HG03060 (cell line): ENCODE results near the gene TMEM30A.

Source experiments
- ATAC-seq: cut with Tn5 transposase; IDR thresholded peaks from one replicate; pipeline ENCODE4 v1.9.1; 2021; ENCODE audit warnings: low read depth, moderate number of reproducible peaks; ENCODE audit not compliant: unreplicated experiment

TMEM30A gene

DNA sequence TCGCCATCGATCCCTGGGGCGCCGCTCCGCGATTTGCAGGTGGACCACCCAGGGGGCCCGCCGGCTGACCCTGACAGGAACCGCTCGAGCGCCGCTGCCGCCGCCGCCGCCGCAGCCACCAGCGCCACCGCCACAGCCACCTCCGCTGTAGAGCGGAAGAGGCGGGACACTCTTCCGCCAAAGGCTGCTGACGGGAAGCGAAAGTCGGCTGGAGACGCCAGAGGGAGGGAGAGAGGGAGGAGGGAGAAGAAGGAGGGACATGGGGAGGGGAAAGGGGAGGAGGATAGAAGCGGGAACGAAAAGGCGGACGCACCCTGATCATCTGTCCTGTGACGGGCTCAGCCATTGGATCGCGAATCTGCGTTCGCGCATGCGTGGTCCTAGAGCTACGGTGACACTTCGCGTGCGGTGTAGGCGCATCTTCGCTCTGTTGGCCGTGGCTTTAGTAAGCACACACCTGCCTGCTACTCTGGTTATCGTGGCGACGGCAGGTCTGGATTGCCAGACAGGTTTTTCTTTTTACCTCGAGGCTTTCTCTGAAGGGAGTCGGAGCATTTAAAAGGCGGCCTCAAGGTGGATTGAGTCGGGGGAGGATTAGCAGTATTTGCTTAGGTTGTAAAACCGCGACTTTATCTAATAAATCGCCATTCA lies at the start of gene TMEM30A:
TSS of gene TMEM30A (minus strand) at position 161 of the 651 bp plus-strand sequence. CDS start at position 7, 154 bp downstream.
- peak; percentile 75 for ATAC-seq

- ATAC-seq = no peak
These were observed 49.1 kb upstream of the TMEM30A start for GRCh38 chr6:75333676-75334200.

DNA sequence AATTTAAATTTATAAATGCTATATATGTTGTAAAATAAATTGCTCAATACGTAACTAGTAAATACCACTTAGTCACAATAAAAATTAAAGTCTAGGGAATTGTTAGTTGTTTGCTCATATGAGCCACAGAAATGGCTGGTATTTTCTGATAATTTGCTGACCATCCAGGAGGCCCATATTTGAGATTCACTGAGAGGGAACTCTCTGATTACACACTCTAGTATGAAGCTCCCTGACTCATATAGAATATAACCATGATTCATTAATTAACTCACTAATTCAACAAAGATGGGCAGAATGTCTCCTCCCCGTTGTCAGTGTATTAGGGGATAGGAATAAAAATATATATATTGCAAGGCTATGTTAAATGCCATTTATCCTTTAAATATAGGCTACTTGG lies 46.6 kb upstream of the TMEM30A start:
- no peak for ATAC-seq

DNA sequence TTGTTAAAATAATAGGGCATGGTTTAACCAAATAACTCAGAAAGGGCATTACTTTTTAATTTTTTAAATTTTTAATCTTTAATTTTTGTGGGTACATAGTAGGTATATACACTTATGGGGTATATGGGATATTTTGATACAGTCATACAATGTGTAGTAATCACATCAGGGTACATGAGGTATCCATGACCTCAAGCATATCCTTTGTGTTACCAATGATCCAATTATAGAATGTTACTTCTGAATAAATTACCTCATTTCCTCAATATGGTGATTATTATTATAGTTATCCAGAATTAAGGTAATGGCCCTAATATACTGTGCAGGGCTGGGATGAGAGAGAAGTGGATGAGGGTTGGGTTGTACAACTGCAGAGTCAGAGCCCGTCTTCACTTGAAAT lies 45.1 kb upstream of the TMEM30A start:
- no peak for ATAC-seq

DNA sequence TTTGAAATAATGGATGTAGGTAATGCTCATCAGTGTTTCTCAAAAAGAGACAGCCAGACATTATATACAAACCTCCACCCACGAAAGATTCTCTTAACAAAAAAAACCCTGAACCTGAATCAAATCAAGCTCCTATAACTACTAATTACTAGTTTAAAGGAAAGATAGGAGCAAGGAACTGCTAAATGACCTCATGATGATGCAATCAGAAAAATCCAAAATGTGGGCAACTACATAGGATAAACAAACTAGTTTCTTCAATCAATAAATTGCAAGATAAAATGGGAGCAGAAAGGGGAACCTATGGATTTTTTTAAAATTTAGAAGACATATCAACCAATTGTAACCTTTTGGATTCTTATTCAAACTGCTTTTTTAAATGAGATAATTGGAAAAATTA lies 43.2 kb upstream of the TMEM30A start:
- ATAC-seq = no peak

DNA sequence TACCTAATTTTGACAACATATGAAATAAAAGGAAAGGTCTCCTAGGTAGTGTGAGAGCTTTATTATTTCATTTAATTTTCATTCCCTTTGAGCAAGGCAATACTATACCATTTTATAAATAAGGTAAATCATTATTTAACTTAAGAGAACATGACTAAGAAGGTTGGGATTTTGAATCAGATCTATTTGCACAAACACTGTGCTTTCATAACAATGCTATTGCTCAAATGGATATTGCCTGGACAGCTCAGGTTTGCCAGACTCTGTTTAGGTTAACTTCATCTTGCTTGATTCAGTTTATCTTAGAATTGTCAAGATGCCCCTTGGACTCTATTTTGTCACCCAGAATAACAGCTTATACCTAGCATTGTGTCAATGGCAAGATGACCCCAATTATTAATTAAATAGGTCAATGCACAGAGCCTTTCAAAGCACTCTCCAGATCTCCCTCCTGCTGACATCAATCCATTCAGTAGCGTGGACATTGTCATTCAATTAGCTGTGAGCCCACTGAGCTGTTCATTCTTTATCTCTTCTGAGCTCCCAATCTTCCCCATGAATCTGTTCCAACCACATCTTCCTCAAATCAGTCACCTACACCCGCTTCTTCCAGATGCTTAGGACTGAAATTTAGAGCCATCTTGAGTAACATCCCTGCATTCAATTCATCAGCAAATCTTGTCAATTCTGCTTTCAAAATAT lies 42.1 kb upstream of the TMEM30A start:
- ATAC-seq = no peak

- ATAC-seq = no peak
These were observed 34.3 kb upstream of the TMEM30A start for GRCh38 chr6:75318900-75319299.

- no peak for ATAC-seq
These were observed 33.1 kb upstream of the TMEM30A start for GRCh38 chr6:75317503-75318206.

DNA sequence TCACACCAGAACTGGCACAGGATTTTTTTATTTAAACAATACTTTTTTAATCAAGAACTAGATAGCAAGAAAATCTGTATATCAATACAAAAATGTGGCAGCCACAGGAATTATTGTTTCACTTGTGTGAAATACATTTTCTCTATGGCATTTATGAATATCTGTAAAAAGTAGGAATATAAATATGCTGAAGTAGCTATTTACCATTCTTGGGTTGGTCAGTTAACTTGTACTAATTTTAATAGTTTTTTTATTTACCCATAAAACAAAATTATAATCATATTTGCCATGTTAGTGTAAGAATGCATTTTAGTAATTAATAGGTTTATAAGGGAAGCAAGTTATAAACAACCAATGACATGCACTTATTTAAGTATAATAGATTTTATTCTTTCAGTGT lies 31.4 kb upstream of the TMEM30A start:
- ATAC-seq = no peak

DNA sequence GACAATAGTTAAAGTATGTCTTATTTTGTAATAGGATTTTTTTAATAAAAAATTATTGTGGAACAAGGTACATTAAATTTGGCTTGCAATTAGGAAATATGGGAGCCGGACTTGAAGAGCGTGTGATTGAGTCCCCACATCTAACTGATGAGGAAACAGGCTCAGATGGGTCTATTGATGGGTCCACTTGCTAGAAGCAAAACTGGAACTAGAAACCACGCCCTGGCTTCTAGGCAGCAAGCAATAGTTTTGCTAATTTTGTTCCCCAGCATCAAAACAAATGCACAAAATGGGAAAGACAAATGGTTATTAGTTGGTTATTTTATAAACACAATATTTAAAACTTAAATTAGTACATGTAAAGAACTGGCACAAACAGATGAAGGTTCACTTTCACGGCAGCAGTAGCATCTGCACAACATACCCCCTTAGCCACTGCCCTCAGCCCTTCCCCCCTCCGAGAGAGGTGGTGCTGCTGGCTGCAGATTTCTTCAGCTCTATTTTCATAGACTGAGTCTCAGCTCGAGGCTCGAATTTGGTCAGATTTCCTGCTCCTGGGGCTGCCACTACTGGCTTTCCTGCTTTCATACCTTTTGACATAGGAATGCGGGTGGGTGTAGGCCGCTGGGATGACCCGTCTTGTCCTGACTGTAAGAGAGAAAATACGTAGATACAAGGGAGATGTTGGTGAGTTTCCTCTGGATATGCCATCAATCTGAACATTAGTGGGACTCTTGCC lies 23.8 kb upstream of the TMEM30A start:
- no peak for ATAC-seq

- no peak for ATAC-seq
These were observed 22.9 kb upstream of the TMEM30A start for GRCh38 chr6:75307364-75308004.

GRCh38 chr6:75306064-75306463 lies 21.5 kb upstream of the TMEM30A start:
- ATAC-seq = no peak

DNA sequence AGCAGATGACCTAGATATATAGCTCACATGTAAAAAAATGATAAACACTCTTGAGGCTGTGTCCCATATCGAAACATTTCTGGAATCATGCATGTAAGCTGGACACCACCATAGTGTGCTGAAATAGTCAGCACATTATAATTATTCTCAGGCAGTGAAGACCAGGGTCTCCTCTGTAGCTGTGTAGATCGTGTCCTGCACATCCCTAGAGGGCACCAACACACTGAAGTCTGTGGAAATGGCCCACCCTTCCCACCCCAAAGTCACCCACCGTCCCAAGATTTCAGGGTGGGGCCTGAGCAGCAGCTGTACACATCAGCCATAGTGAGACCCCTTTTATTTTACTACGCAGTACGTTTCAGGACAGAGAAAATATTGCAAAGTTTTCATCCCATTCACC lies 21.0 kb upstream of the TMEM30A start:
- no peak for ATAC-seq

DNA sequence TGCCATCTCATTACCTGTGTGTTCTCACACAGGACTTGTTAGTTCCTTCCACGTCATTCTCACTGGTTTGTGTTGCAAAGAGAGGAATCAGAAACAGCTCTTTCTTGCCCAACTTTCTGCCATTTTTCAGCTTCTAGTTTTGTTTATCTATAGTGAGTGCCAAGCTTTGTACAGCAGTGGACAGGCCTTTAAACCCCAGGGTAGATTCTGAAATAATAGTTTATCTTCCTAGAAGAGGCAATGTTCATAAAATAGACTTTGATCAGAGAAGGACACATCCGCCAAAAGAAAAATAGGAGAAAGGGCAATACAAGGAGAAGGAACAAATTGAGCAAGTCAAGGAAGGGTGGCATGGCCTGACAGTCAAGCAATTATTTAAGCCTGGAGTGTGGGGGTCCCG lies 17.7 kb upstream of the TMEM30A start:
- ATAC-seq = no peak

DNA sequence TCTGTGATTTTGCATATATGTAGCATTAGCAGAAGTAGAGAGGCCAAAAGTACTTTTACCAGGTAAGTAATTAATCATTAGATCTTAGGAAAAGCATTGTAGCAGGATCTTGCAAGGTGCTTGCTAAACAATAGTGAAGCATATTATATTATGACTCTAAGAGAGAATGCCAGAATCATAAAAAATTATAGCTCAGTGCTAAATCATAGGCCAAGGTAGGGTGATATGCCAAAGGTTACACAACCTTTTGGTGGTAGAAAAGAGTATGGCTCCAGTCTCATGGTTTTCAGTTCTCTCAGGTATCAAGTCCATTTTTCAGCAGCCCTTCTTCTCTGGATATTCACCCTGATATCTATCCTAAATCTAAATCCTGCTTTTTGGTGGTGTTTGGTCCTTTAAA lies 16.9 kb upstream of the TMEM30A start:
- no peak for ATAC-seq

- ATAC-seq = no peak
These were observed 16.5 kb upstream of the TMEM30A start for GRCh38 chr6:75301088-75301487.

GRCh38 chr6:75300531-75300855 lies 15.9 kb upstream of the TMEM30A start:
- no peak for ATAC-seq

DNA sequence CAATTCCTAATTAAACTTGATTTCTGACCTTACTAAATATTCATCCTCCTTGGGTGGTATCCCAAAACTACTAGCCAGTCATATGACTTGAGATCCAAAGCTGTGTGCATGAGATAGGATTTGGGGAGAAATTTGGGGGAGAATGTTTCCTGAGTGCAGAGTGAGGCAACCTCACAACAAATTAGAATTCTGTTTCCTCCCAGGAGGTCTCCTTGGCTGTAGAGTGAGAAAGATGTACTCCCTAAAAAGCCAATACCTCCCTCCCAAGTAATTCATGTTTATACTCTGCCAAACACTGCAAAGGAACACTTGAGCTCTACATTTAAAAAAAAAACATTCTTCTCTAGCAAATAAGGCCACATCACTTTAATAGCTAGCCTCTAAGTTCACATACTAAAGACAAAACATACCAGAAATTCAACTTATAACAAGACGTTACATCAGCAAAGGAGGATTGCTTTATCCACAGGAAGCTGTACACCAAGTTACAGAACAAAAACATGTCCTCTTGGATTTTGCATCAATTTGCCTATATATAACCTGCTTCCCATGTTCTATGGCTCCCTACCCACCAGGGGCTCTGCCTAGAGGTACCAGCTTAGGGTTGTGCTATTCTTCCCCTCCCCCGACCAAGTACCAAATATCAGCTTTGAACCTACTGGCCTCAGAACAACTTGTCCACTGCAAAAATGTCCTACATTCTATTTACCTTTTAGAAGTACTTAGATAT lies 15.4 kb upstream of the TMEM30A start:
- ATAC-seq = no peak

DNA sequence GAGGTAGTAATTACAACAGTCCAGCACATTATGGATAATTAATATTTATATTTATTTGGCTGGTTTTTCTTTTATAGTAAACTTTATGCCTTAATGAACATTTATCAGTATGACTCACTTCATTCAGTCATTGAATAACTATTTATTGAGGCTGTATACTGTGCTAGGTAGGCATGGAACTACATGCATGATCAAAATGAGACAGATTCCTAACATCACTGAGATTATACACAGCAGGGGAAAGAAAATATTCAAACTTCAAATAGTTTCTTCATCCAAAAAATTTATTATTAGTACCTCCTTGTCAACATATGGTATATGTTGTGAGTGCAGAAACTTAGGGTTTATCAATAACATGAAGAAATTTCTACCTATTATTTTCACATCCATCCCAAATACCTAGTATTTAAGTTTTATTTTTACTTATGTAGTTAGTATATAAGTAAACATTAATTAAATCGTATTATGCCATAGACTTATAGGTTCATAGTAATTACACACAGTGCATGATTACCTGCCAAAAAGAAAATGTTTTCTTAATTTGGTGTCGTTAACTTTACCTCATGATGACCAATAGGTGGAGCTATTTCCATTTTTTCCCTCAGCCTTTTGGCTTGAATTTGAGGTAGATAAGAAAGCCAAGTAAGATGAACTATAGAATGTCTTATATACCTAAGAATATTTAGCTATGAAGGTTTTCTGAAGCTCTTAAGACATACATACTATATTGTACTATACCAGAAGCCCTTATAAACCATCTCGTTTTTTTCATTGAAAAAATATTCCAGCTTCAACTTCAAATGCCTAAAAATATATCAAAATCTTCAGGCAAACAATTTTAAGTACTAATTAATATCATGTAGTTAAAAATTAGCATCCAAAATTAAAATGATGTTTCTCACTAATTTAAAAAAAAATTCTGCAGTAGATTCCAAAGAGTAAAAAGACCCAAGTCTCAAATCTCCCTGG lies 12.5 kb upstream of the TMEM30A start:
- peak; percentile 62 for ATAC-seq
